ENCODE results near the gene JAZF1. TPM values are rescaled to one million over a fixed set of nuclear protein-coding genes. Genes with fewer than 3 reads are reported as not detected.

JAZF1 gene
- total RNA-seq, 1 experiment from 2014 or later, result 3.4 TPM

GRCh38 chr7:28205506-28205905 lies 24.9 kb upstream of the JAZF1 start:
- H3K4me2 ChIP-seq (ENCODE audit: low read length), result no peak overlapping the region
- no peaks in the 10 kb centered on the region for H3K36me3 ChIP-seq (ENCODE audit: control insufficient read depth in 1 of 2, insufficient read depth in 2 of 2, low read length in 2 of 2)
- H3K27ac ChIP-seq (ENCODE audit: low read depth, low read length), result no peak overlapping the region
- TF ChIP-seq SP1 (IDR thresholded peaks at IDR 0.05; ENCODE audit: low read depth) (no peak), YY1 (IDR thresholded peaks at IDR 0.05; ENCODE audit: extremely low read depth, insufficient replicate concordance, low read depth, low read length) (no peak), CTCF (IDR thresholded peaks at IDR 0.05 in 2 of 3, conservative IDR thresholded peaks at IDR 0.05 in 1 of 3; ENCODE audit: borderline replicate concordance in 1 of 3, insufficient read depth in 1 of 3, low read depth in 2 of 3, low read length in 2 of 3) (peak in 2 of 3 experiments; percentile 17 to 42; a peak in 3 of 6 replicates)
- H4K20me1 ChIP-seq (ENCODE audit: insufficient read depth), result no peaks in the 10 kb centered on the region
- ATAC-seq (peak; percentile 84), DNase-seq (ENCODE audit: low read depth, low spot score) (peak; percentile 27)
- ChIA-PET POLR2A (no interaction called here), CTCF (interaction anchor here (1.0 kb wide), 1 partner anchor 18 kb away, joined by 3 read pairs; no protein-coding TSS in a partner anchor), RAD21 (ENCODE audit: low non-redundant PET in 1 of 2, low total read pairs in 2 of 2, uncharacterized antibody in 2 of 2, unreplicated experiment in 2 of 2) (no interaction called here)
- BruUV-seq (replicated peaks), result no TSS peak
- no peaks in the 10 kb centered on the region for H3K9me3 ChIP-seq (ENCODE audit: control insufficient read depth in 1 of 2, insufficient read depth in 1 of 2, low read depth in 1 of 2, low read length in 2 of 2)
- H2AFZ ChIP-seq (ENCODE audit: low read depth, low read length, poor library complexity, severe bottlenecking), result no peak overlapping the region
- intact Hi-C loops (cut with micrococcal nuclease), result no loop called here
- H3K27me3 ChIP-seq (ENCODE audit: insufficient read depth, low read length), result no peaks in the 10 kb centered on the region
- H3K4me1 ChIP-seq (ENCODE audit: control insufficient read depth in 1 of 2, insufficient read depth in 2 of 2, low read length in 2 of 2), result peaks cover 0 to 4% of the 10 kb centered on the region in 2 experiments; a peak in 1 of 4 replicates
- H3K9me2 ChIP-seq (ENCODE audit: insufficient read depth), result no peaks in the 10 kb centered on the region
- H3K9ac ChIP-seq (ENCODE audit: low read length), result no peak overlapping the region
- no peaks in the 10 kb centered on the region for H3K79me2 ChIP-seq (ENCODE audit: insufficient read depth, low read length)
- H3K4me3 ChIP-seq (replicated peaks in 1 of 2; ENCODE audit: low read depth in 1 of 2, low read length in 2 of 2), result no peak overlapping the region

- Histone ChIP-seq H3K4me2 (ENCODE audit: low read length) (no peak overlapping the region), H3K9ac (ENCODE audit: low read length) (no peak overlapping the region), H3K27ac (ENCODE audit: low read depth, low read length) (no peak overlapping the region), H3K4me3 (replicated peaks in 1 of 2; ENCODE audit: low read depth in 1 of 2, low read length in 2 of 2) (no peak overlapping the region), H4K20me1 (ENCODE audit: insufficient read depth) (no peaks in the 10 kb centered on the region), H3K27me3 (ENCODE audit: insufficient read depth, low read length) (no peaks in the 10 kb centered on the region), H3K4me1 (ENCODE audit: control insufficient read depth in 1 of 2, insufficient read depth in 2 of 2, low read length in 2 of 2) (peaks cover 0 to 4% of the 10 kb centered on the region in 2 experiments; a peak in 1 of 4 replicates), H3K36me3 (ENCODE audit: control insufficient read depth in 1 of 2, insufficient read depth in 2 of 2, low read length in 2 of 2) (no peaks in the 10 kb centered on the region), H3K9me3 (ENCODE audit: control insufficient read depth in 1 of 2, insufficient read depth in 1 of 2, low read depth in 1 of 2, low read length in 2 of 2) (no peaks in the 10 kb centered on the region), H3K79me2 (ENCODE audit: insufficient read depth, low read length) (no peaks in the 10 kb centered on the region), H3K9me2 (ENCODE audit: insufficient read depth) (no peaks in the 10 kb centered on the region), H2AFZ (ENCODE audit: low read depth, low read length, poor library complexity, severe bottlenecking) (no peak overlapping the region)
- ATAC-seq (no peak), DNase-seq (ENCODE audit: low read depth, low spot score) (no peak)
- POLR2A ChIA-PET, result no interaction called here
- no TSS peak for BruUV-seq (replicated peaks)
- CTCF ChIA-PET, result no interaction called here
- intact Hi-C loops (cut with micrococcal nuclease), result no loop called here
- RAD21 ChIA-PET (ENCODE audit: low non-redundant PET in 1 of 2, low total read pairs in 2 of 2, uncharacterized antibody in 2 of 2, unreplicated experiment in 2 of 2), result no interaction called here
- TF ChIP-seq ZBTB33 (IDR thresholded peaks at IDR 0.05; ENCODE audit: extremely low read depth, insufficient replicate concordance, low read length) (no peak), ZFX (IDR thresholded peaks at IDR 0.05) (no peak), CEBPB (IDR thresholded peaks at IDR 0.05; ENCODE audit: low read depth) (no peak), EGR1 (IDR thresholded peaks at IDR 0.05; ENCODE audit: low read depth) (no peak), POLR2A (IDR thresholded peaks at IDR 0.05; ENCODE audit: borderline replicate concordance, extremely low read depth, insufficient read depth, insufficient read length) (no peak), SIN3A (IDR thresholded peaks at IDR 0.05; ENCODE audit: low read depth) (no peak), YY1 (IDR thresholded peaks at IDR 0.05; ENCODE audit: extremely low read depth, insufficient replicate concordance, low read depth, low read length) (no peak), EZH2 (IDR thresholded peaks at IDR 0.05) (no peak), RAD21 (IDR thresholded peaks at IDR 0.05; ENCODE audit: low read depth) (no peak), POLR2AphosphoS5 (IDR thresholded peaks at IDR 0.05; ENCODE audit: low read depth, low read length) (no peak), CTCF (IDR thresholded peaks at IDR 0.05 in 2 of 3, conservative IDR thresholded peaks at IDR 0.05 in 1 of 3; ENCODE audit: borderline replicate concordance in 1 of 3, insufficient read depth in 1 of 3, low read depth in 2 of 3, low read length in 2 of 3) (no peak), FOSL1 (IDR thresholded peaks at IDR 0.05; ENCODE audit: low read depth) (no peak)
Measured at GRCh38 chr7:28203508-28204240, 23.1 kb upstream of the JAZF1 start.
